Mononuclear cell (primary cell): ENCODE results near the gene SH3GL2. TPM values are rescaled to one million over a fixed set of nuclear protein-coding genes. Genes with fewer than 3 reads are reported as not detected.

Experiments
- H3K27me3 ChIP-seq: 2 replicates; pipeline ENCODE4 v1.6.0; 2011; ENCODE audit warnings: low read length, control low read depth; ENCODE audit not compliant: insufficient read depth
- H3K4me1 ChIP-seq: 2 replicates; pipeline ENCODE4 v1.5.1; 2011; ENCODE audit warnings: mild to moderate bottlenecking, low read length, control low read depth; ENCODE audit not compliant: insufficient read depth
- H3K4me3 ChIP-seq: 2 replicates; pipeline ENCODE4 v1.5.1; 2011; ENCODE audit warnings: mild to moderate bottlenecking, low read length, moderate library complexity
- H3K9me3 ChIP-seq: 2 replicates; pipeline ENCODE4 v1.5.1; 2011; ENCODE audit warnings: low read depth, mild to moderate bottlenecking, control low read depth, low read length
- total RNA-seq: library from RNA; depleted of rRNA; stranded (reverse); fragments of >200 nt; gene quantifications from one replicate; pipeline ENCODE4 v1.2.3, GENCODE V29; 2012

The SH3GL2 gene
- total RNA-seq: under 0.01 TPM

DNA sequence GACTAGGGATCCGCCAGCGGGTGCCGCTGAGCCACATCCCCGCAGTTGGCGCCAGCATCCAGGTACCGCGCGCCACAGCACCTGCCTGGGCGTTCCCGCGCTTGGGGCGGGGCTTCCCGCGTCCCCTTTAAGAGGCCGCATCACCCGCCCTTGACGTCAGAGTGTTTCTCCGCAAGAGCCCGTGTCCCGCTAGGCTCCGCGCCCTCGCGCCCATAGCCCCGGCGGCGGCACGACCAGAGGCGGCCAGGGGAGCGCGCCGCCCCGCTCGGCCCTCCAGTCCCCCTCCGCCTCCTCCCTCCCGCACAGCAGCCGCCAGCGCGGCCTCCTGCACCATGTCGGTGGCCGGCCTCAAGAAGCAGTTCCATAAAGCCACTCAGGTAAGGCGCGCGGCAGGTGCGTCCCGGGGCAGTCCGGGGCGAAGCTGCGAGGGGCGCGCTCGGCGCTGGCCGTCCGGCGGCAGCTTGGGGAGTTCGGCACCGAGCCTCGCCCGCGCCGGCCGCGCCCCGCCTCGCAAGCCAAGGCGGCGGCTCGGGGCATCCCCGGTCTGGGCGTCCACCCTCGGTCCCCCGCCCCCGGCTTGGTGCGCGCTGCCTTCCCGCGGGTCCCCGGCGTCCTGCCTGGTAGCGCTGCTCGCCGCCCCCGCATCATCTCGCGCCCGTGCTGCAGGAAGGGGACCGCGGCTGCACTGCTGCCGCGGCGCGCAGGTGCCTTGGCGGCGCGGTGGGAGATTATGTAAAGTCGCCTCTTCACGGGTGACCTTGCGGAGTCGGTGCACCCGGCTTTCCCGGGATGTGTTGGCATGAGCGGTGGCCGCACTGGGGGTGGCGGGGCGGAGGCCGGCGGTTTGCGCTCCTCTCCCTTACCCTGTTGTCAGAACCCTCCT is at the start of gene SH3GL2:
SH3GL2 (plus strand) TSS at position 156 of the 883 bp plus-strand sequence.
- Histone ChIP-seq H3K4me1 (no peaks in the 10 kb centered on the region), H3K9me3 (no peaks in the 10 kb centered on the region), H3K27me3 (peaks cover 53% of the 10 kb centered on the region), H3K4me3 (no peak within 1 kb of the TSS)

DNA sequence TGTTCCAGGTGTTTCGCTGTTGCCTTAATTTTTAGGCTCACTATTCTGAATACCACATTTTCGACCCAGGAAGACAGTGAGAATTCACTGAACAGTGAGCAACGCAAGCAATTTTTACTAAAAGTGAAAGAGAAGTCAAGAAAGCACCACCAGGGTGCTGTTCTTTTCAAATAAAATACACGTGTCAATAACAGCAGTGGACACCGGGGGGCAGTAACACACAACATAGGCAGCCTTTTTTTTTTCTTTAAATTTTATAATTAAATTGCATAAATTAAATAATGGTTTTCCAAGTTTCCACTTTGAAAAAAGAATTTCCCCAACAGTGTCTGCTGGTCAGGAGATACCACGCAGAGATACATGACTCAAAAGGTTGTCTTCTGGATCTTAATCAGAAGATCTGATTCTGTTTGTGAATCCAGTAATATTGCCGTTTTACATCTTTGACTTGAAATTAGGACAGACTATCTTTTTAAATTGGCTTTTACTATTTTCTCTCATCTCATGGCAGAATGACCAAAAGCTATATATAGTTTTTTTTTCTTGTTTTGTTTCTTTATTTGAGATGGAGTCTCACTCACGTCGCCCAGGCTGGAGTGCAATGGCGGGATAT is 47.1 kb upstream of the SH3GL2 start:
- Histone ChIP-seq H3K9me3 (no peaks in the 10 kb centered on the region), H3K4me3 (no peak overlapping the region), H3K27me3 (no peaks in the 10 kb centered on the region), H3K4me1 (no peaks in the 10 kb centered on the region)

DNA sequence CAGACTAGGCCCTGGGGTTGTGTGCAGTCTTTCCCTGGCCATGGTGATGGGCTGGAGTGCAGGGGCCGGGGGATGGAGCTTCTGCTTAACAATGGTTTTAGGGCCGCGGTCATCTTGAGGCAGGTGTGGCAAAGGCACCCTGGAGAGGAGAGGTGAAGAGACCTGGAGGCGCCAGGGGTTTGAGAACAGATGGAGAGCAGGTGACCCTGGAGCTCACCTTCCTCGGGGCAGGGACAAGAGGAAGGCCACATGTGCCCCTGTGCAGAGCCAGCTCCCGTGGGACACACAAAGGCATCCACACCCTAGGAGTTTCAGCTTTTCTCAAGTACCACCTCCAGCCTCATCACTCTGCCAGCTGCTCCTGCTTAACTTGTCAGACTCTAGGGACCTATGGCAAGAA is 46.4 kb upstream of the SH3GL2 start:
- H3K4me1 ChIP-seq: no peaks in the 10 kb centered on the region
- H3K27me3 ChIP-seq: no peaks in the 10 kb centered on the region
- no peak overlapping the region for H3K4me3 ChIP-seq
- H3K9me3 ChIP-seq: no peaks in the 10 kb centered on the region

GRCh38 chr9:17535176-17535575 is 43.7 kb upstream of the SH3GL2 start:
- Histone ChIP-seq H3K9me3 (no peaks in the 10 kb centered on the region), H3K27me3 (no peaks in the 10 kb centered on the region), H3K4me1 (no peaks in the 10 kb centered on the region), H3K4me3 (no peak overlapping the region)

DNA sequence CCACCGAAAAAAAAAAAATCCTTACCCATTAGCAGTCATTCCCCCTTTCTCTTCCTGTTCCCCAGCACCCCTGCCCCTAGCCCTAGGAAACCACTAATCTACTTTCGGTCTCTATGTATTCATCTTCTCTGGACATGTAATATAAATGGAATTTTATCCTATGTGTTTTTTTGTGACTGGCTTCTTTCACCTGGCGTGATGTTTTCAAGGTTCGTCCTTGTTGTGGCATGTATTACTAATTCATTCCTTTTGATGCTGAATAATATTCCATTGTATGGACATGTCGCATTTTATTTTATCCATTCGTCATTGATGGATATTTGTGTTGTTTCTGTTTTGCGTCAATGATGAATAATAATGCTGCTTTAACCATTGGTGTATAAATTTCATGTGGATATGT is 42.8 kb upstream of the SH3GL2 start:
- H3K4me1 ChIP-seq: no peaks in the 10 kb centered on the region
- H3K4me3 ChIP-seq: no peak overlapping the region
- no peaks in the 10 kb centered on the region for H3K27me3 ChIP-seq
- H3K9me3 ChIP-seq: no peaks in the 10 kb centered on the region

DNA sequence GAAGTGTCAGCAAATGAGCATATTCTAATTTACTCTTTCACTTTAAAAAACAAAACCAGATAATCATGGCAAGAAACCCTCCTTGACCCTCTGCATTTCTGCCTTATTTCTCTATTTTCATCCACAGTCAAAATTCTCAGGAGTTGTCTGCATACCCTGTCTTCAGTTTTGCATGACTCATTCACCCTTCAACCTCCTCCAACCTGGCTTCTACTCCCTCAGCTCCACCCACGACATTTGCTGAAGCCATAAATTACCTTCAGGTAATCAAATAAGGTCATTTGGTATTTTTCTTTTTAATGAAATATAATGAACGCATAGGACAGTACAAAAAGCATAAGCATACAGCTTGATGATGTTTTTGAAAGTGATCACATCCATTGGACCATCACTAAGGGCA is 27.8 kb upstream of the SH3GL2 start:
- no peaks in the 10 kb centered on the region for H3K27me3 ChIP-seq
- no peaks in the 10 kb centered on the region for H3K4me1 ChIP-seq
- H3K9me3 ChIP-seq: no peaks in the 10 kb centered on the region
- H3K4me3 ChIP-seq: no peak overlapping the region

DNA sequence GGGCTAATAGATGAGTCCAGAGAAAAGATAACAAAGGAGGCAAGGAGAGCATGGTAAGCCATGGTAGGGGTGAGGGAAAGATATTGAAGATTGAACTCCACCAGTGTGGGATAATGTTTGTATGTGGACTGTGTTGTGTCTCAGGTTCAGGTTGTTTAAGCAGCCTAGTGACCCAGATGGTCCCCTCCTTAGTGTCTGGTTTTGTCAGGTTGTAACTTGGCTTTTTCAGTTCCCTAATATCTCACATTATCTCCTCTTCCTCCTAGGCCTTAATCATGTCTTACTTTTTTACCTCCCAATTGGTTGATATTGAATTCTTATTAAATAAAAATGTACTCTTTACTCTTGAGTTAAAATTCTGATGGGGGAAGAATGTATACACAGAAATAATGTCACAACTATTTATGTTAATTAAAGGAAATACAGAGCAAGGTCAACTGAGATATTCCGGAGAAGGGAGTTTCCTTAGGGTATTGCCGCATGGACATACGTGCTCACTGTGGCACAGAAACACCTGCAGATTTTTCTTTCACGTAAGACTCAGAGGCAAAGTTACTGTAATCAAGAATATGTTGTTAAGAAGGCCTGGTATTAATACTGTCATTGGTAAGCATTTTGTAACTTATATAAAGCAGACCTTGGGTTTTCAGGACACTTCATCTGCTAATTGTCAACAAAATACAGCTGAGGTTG is 23.4 kb upstream of the SH3GL2 start:
- Histone ChIP-seq H3K27me3 (no peaks in the 10 kb centered on the region), H3K4me3 (no peak overlapping the region), H3K4me1 (no peaks in the 10 kb centered on the region), H3K9me3 (no peaks in the 10 kb centered on the region)

- no peaks in the 10 kb centered on the region for H3K4me1 ChIP-seq
- no peaks in the 10 kb centered on the region for H3K27me3 ChIP-seq
- no peaks in the 10 kb centered on the region for H3K9me3 ChIP-seq
- no peak overlapping the region for H3K4me3 ChIP-seq
These were observed 22.6 kb upstream of the SH3GL2 start for GRCh38 chr9:17556255-17556654.

DNA sequence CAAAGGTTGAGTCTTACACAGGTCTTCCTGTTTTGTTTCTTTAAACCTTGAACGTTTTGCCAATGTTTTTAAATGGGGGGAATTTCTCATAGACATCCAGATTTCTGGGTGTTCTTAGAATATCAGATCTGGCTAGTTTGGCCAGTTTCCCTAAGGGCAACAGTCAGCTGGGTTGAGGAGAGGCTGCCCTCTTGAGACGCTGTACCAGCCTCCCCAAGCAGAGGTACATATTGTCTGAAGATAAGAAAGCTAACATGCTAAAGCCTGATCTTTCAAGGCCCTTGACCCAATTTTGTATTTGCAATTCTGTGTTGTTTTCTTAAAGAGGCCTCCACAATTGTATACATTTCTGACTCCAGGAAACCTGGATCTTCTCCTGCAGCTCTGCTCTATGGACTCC is 21.9 kb upstream of the SH3GL2 start:
- Histone ChIP-seq H3K4me3 (no peak overlapping the region), H3K4me1 (no peaks in the 10 kb centered on the region), H3K27me3 (no peaks in the 10 kb centered on the region), H3K9me3 (no peaks in the 10 kb centered on the region)

DNA sequence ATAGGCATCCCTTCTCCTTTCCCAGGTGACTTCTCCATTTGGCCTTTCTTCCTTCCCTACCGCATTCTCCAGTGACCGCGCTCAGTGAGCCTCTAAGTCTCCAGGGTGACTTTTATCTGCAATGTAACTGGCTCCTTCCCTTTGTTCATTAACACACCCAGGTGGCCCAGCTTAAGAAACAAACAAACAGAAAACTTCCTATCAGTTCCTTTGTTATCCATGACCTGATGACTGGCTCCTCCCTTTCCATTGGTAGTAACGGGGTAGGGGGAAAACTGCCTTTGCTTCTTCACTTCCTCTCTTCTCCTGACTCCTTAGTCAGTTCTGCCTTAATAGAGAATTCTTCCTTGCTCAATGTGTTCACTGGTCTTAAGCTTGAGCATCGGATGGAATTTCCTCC is 7.0 kb upstream of the SH3GL2 start:
- no peaks in the 10 kb centered on the region for H3K4me1 ChIP-seq
- no peak overlapping the region for H3K4me3 ChIP-seq
- H3K9me3 ChIP-seq: no peaks in the 10 kb centered on the region
- no peaks in the 10 kb centered on the region for H3K27me3 ChIP-seq

GRCh38 chr9:17574342-17574741 is 4.5 kb upstream of the SH3GL2 start:
- Histone ChIP-seq H3K9me3 (no peaks in the 10 kb centered on the region), H3K27me3 (peaks cover 19% of the 10 kb centered on the region), H3K4me3 (no peak overlapping the region), H3K4me1 (no peaks in the 10 kb centered on the region)

GRCh38 chr9:17578577-17578910 is 322 bp upstream of the SH3GL2 start:
- H3K4me3 ChIP-seq: no peak overlapping the region
- H3K4me1 ChIP-seq: no peaks in the 10 kb centered on the region
- no peaks in the 10 kb centered on the region for H3K9me3 ChIP-seq
- H3K27me3 ChIP-seq: peaks cover 53% of the 10 kb centered on the region

DNA sequence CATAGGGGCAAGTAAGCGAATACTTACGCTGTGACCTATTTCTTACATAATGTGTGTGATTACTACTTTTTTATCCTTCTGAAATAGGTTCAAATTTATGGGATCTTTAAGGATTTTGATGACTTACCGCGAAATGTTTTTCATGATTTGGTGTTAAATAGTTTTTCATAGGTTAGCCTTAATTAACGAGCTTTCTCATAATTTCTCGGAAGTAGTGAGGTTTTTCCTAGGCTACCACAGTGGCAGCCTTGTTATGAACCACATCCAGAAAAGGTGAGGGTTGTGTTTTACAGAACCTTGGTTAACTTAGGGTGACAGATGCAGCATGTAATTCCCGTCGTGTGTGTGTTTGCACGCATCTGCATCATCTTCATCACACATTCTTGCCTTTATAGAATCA is 1.3 kb downstream of the SH3GL2 start:
- Histone ChIP-seq H3K9me3 (no peaks in the 10 kb centered on the region), H3K27me3 (peaks cover 53% of the 10 kb centered on the region), H3K4me1 (no peaks in the 10 kb centered on the region), H3K4me3 (no peak overlapping the region)

DNA sequence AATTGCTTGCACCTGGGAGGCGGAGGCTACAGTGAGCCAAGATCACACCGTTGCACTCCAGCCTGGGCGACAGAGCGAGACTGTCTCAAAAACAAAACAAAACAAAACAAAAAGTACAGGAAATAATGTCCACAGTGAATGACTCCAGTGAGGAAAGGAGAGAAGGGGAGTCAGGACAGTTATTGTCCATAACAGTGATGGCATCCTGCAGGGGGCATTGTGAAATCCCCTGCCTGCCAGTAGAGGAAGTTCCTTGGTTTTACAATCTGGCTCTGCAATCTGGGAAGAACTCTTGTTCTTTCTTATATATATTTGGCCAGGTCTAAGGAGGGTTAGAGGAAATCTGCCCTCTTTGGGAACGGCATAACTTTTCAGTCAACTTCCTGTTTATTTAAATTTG is 8.2 kb downstream of the SH3GL2 start:
- no peaks in the 10 kb centered on the region for H3K4me1 ChIP-seq
- H3K9me3 ChIP-seq: no peaks in the 10 kb centered on the region
- no peak overlapping the region for H3K4me3 ChIP-seq
- H3K27me3 ChIP-seq: peaks cover 8% of the 10 kb centered on the region

DNA sequence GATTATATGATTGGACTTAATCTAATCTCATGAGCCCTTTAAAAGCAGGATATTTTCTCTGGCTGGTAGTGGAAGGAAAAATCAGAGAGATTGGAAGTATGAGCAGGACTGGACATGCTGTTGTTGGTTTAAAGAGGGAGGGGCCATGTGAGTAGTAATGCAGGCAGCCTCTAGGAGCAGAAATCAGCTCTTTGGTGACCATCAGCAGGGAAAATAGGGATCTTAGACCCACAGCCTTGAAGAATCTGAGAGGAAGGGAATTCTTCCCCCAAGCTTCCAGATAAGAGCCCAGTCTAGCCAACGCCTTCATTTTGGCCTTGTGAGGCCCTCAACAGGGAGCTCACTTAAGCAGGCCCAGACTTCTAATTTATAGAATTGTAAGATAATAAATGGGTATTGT is 9.5 kb downstream of the SH3GL2 start:
- no peak overlapping the region for H3K4me3 ChIP-seq
- H3K4me1 ChIP-seq: no peaks in the 10 kb centered on the region
- no peaks in the 10 kb centered on the region for H3K27me3 ChIP-seq
- no peaks in the 10 kb centered on the region for H3K9me3 ChIP-seq
